HG02981 (cell line): ENCODE results near the gene GLYAT.
"Not testable (repeated sequence)": the region's sequence is repeated elsewhere in the genome, so short reads cannot be mapped to it uniquely, and the experiment has no call there.

ENCODE experiments used
- ATAC-seq: cut with Tn5 transposase; IDR thresholded peaks from one replicate; pipeline ENCODE4 v1.9.1; 2021; ENCODE audit warnings: mild to moderate bottlenecking, moderate library complexity; ENCODE audit not compliant: unreplicated experiment

The GLYAT gene

DNA sequence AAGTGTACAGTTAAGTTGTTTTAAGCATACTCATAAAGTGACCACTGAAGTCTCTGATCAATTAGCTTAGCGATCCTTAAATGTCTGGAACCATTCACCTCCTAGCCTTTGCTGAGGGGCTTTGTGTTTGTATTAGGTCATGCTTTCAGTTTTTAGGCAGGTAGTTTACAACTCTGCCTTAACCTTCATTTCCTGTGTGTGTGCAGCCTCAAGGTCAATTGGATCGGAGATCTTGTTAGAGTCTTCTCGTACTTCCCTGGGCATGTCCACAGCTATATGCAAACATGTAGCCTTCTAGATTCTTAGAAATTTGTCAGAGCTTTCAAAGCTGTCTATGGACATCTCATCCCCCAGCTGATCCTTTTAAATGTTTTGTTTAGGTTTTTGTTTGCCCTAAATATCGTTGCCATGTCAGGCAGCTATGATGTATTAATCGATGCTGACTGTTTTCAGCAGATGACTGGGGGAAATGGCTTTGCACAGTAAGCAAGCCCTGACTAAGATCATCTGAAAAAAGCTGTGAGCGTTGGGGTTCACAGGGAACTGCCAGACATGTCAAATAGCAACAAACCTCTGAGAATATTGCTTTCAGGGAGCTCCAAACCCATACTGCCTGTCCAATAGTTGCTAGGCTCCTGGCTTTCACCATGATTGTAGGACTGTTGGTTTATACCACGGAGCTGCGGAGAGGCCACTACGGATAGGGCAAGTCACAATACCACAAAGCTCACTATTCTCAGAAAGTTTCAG is 45.6 kb downstream of the GLYAT start:
- no peak for ATAC-seq

DNA sequence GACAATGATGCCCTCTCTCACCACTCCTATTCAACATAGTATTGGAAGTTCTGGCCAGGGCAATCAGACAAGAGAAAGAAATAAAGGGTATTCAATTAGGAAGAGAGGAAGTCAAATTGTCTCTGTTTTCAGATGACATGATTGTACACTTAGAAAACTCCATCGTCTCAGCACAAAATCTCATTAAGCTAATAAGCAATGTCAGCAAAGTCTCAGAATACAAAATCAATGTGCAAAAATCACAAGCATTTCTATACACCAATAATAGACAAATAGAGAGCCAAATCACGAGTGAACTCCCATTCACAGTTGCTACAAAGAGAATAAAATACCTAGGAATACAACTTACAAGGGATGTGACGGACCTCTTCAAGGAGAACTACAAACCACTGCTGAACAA is 49.1 kb downstream of the GLYAT start:
- ATAC-seq, result not testable (repeated sequence)

GRCh38 chr11:58677536-58677935 is 54.2 kb downstream of the GLYAT start:
- ATAC-seq, result not testable (repeated sequence)

DNA sequence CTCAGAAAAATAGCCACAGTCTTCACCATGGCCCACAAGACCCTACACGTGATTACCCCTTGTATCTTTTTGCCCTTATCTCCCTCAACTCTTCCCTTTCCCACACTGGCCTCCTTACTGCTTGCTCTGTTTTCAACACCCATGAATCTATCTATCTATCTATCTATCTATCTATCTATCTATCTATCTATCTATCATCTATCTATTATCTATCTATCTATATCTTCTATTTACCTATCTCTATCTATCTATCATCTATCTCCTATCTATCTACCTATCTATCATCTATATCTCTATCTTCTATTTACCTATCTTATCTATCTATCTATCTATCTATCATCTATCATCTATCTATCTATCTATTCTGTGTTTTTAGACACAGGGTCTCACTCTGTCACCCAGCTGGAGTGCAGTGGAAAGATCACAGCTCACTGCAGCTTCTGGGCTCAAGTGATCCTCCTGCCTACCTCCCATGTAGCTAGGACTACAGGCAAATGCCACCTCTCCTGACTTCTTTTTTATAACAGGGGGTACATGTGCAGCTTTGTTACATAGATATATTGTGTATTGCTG is 55.1 kb downstream of the GLYAT start:
- ATAC-seq, result no peak

GRCh38 chr11:58675334-58676155 is 56.2 kb downstream of the GLYAT start:
- peak; percentile 91 for ATAC-seq

- ATAC-seq, result no peak
Measured at GRCh38 chr11:58674609-58675008, 57.1 kb downstream of the GLYAT start.

- ATAC-seq, result no peak
Measured at GRCh38 chr11:58671983-58672633, 59.6 kb downstream of the GLYAT start.

DNA sequence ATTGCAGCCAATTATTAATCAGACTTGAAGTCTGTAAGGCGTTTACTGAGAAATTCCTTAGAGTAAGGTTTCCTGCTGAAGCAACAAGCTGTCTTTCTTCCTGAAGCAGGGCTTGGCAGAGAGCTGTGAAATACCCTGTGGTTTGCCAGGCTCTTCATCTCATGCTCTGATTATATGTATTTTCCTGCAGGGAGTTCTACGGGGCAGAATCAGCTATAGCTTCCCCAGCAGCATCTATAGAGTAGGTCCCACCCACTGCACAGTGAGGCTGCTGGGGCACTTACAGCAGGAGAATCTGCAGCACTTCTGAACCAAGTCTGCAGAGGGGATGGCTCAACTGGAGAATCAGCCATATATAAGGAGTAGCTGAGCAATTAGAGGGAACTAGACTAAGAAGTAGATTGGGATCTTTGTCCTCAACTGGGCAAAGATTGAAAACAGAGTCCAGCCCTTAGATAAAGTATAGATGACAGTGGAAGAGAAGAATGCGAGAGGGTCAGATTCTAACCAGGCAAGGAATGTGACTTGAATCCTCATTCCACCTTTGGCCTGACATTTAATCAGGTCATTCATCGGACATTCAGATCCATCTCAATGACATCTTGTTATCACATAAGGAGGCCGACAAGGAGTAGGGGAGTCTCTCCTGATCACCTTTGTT is 71.7 kb downstream of the GLYAT start:
- no peak for ATAC-seq

DNA sequence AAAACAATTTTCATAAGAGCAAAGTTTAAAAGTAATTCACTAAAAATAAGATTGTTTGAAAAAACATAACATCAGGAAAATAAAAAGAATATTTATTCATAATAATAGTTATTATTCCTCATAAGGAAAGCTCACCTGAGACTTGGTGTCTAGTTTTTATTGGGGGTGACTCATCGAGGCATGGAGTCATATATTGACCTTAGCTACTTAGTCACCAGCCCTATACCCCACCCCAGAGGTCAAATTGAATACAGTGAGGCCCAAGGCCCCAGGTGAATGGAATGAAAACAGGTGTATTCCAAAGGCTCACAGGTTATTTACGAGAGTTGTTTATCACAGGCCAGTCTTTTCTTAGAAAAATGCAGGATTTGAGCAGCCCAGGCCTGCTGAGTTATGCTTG is 72.3 kb downstream of the GLYAT start:
- ATAC-seq, result no peak
